Suppressor macrophage treated with lipopolysaccharide for 4 hours (primary cell): ENCODE data around the gene MIA.
"Not testable (repeated sequence)": the region's sequence is repeated elsewhere in the genome, so short reads cannot be mapped to it uniquely, and the experiment has no call there.

ENCODE experiments used
- DNase-seq: peaks from one replicate; pipeline ENCODE4 v3.0.0-alpha.2; 2020

MIA gene

GRCh38 chr19:40750874-40751537, 24.3 kb upstream of the MIA start, which contains the start of gene SNRPA:
Gene SNRPA, plus strand, starts transcription at chr19:40751203. Its CDS starts 206 bp downstream, at chr19:40751409.
- peak; percentile 99 for DNase-seq

GRCh38 chr19:40752257-40752781, 23.0 kb upstream of the MIA start:
- peak; percentile 55 for DNase-seq

GRCh38 chr19:40754611-40755247, 20.6 kb upstream of the MIA start:
- peak; percentile 86 for DNase-seq

- DNase-seq, result no peak
Observed at GRCh38 chr19:40755248-40755624, 20.1 kb upstream of the MIA start.

GRCh38 chr19:40755791-40756190, 19.5 kb upstream of the MIA start:
- DNase-seq, result no peak

- no peak for DNase-seq
Observed at GRCh38 chr19:40756502-40757110, 18.7 kb upstream of the MIA start.

GRCh38 chr19:40758491-40758890, 16.8 kb upstream of the MIA start:
- no peak for DNase-seq

GRCh38 chr19:40759352-40759751, 16.0 kb upstream of the MIA start:
- DNase-seq, result no peak

GRCh38 chr19:40762754-40763470, 12.4 kb upstream of the MIA start:
- no peak for DNase-seq

GRCh38 chr19:40763526-40763925, 11.8 kb upstream of the MIA start:
- DNase-seq, result no peak

- no peak for DNase-seq
Observed at GRCh38 chr19:40763963-40764362, 11.4 kb upstream of the MIA start.

- DNase-seq, result not testable (repeated sequence)
Observed at GRCh38 chr19:40766385-40766784, 8.9 kb upstream of the MIA start.

- peak; percentile 31 for DNase-seq
Observed at GRCh38 chr19:40768869-40769268, 6.5 kb upstream of the MIA start.

- not testable (repeated sequence) for DNase-seq
Observed at GRCh38 chr19:40771101-40771862, 4.0 kb upstream of the MIA start.

- no peak for DNase-seq
Observed at GRCh38 chr19:40775632-40776022, 306 bp downstream of the MIA start.

GRCh38 chr19:40776364-40776763, 1.0 kb downstream of the MIA start:
- DNase-seq, result no peak

GRCh38 chr19:40776932-40777644, 1.8 kb downstream of the MIA start:
- peak; percentile 97 for DNase-seq

GRCh38 chr19:40777645-40777936, 2.3 kb downstream of the MIA start:
- DNase-seq, result no peak

- DNase-seq, result peak; percentile 100
Observed at GRCh38 chr19:40777937-40778705, 2.8 kb downstream of the MIA start, which contains the start of gene RAB4B. Gene RAB4B, plus strand, starts transcription at chr19:40778247. Its CDS starts 129 bp downstream, at chr19:40778376.

GRCh38 chr19:40778706-40779284, 3.5 kb downstream of the MIA start:
- peak; percentile 61 for DNase-seq

GRCh38 chr19:40780582-40780981, 5.3 kb downstream of the MIA start:
- DNase-seq, result no peak
